Kidney epithelial cell (primary cell): Measurements from ENCODE around the gene KCNG1. TPM values are rescaled to one million over a fixed set of nuclear protein-coding genes. Genes with fewer than 3 reads are reported as not detected.

Source experiments
- DNase-seq: peaks from one replicate; pipeline ENCODE4 v3.0.0-alpha.2; 2010; ENCODE audit warnings: low read depth
- H3K27me3 ChIP-seq: 2 replicates; pipeline ENCODE4 v1.6.0; 2011; ENCODE audit warnings: low read length; ENCODE audit not compliant: control insufficient read depth, insufficient read depth
- H3K36me3 ChIP-seq: 2 replicates; pipeline ENCODE4 v1.5.1; 2011; ENCODE audit warnings: low read length; ENCODE audit not compliant: control insufficient read depth, insufficient read depth
- H3K4me3 ChIP-seq: 2 replicates; pipeline ENCODE4 v1.5.1; 2011; ENCODE audit warnings: low read depth, mild to moderate bottlenecking, control low read depth, low read length
- CTCF ChIP-seq: IDR thresholded peaks from 2 replicates; pipeline ENCODE4 v1.5.1; 2011; ENCODE audit warnings: mild to moderate bottlenecking, moderate library complexity, low read length, control low read depth, inconsistent platforms; ENCODE audit not compliant: insufficient read depth, poor library complexity, severe bottlenecking
- total RNA-seq: library from RNA; depleted of rRNA; stranded (reverse); fragments of >200 nt; gene quantifications from 2 replicates; pipeline ENCODE4 v1.2.3, GENCODE V29; 2015

The KCNG1 gene
- 50.8 and 59.9 TPM in 2 replicates for total RNA-seq

GRCh38 chr20:51022803-51023616 is at the start of gene KCNG1:
Gene KCNG1, minus strand, starts transcription at chr20:51023107. Its CDS starts 12,769 bp downstream, at chr20:51010338.
- peak; percentile 2 for DNase-seq
- peak within 1 kb of the TSS; percentile 40 for H3K4me3 ChIP-seq
- TF ChIP-seq CTCF = no peak
- no peaks in the 10 kb centered on the region for H3K36me3 ChIP-seq
- peaks cover 55% of the 10 kb centered on the region for H3K27me3 ChIP-seq

- H3K4me3 ChIP-seq = no peak overlapping the region
- H3K27me3 ChIP-seq = peaks cover 12% of the 10 kb centered on the region
- H3K36me3 ChIP-seq = no peaks in the 10 kb centered on the region
- no peak for TF ChIP-seq CTCF
- DNase-seq = no peak
Measured at GRCh38 chr20:51070621-51071020, 47.7 kb upstream of the KCNG1 start.

- no peak for DNase-seq
- no peak overlapping the region for H3K4me3 ChIP-seq
- TF ChIP-seq CTCF = no peak
- no peaks in the 10 kb centered on the region for H3K36me3 ChIP-seq
- H3K27me3 ChIP-seq = peaks cover 9% of the 10 kb centered on the region
Measured at GRCh38 chr20:51067792-51068191, 44.9 kb upstream of the KCNG1 start.

GRCh38 chr20:51065615-51066014 is 42.7 kb upstream of the KCNG1 start:
- no peak for DNase-seq
- Histone ChIP-seq H3K4me3 (no peak overlapping the region), H3K36me3 (no peaks in the 10 kb centered on the region), H3K27me3 (no peaks in the 10 kb centered on the region)
- no peak for TF ChIP-seq CTCF

GRCh38 chr20:51064137-51064536 is 41.2 kb upstream of the KCNG1 start:
- no peak for TF ChIP-seq CTCF
- no peaks in the 10 kb centered on the region for H3K36me3 ChIP-seq
- no peaks in the 10 kb centered on the region for H3K27me3 ChIP-seq
- H3K4me3 ChIP-seq = no peak overlapping the region
- DNase-seq = no peak

GRCh38 chr20:51062065-51062464 is 39.2 kb upstream of the KCNG1 start:
- H3K27me3 ChIP-seq = peaks cover 10% of the 10 kb centered on the region
- H3K36me3 ChIP-seq = no peaks in the 10 kb centered on the region
- no peak for TF ChIP-seq CTCF
- no peak overlapping the region for H3K4me3 ChIP-seq
- DNase-seq = no peak
